H9 (cell line): Measurements from ENCODE around the gene DHX36. TPM values are rescaled to one million over a fixed set of nuclear protein-coding genes. Genes with fewer than 3 reads are reported as not detected.

Experiments used
- DNase-seq: peaks from one replicate; pipeline ENCODE4 v3.0.0-alpha.2; 2017
- H2AFZ ChIP-seq: one replicate; pipeline ENCODE4 v1.6.1; 2013; ENCODE audit warnings: mild to moderate bottlenecking, low read length, control low read depth, moderate library complexity
- H2AK5ac ChIP-seq: 2 replicates; pipeline ENCODE4 v1.6.1; 2013; ENCODE audit warnings: low read length, control low read depth, mixed read lengths; ENCODE audit not compliant: insufficient read length
- H2BK120ac ChIP-seq: one replicate; pipeline ENCODE4 v1.6.1; 2013; ENCODE audit warnings: low read depth, mild to moderate bottlenecking, low read length, control low read depth, inconsistent platforms; ENCODE audit not compliant: poor library complexity, severe bottlenecking
- H2BK12ac ChIP-seq: 2 replicates; pipeline ENCODE4 v1.6.1; 2013; ENCODE audit warnings: low read length, control low read depth, mixed read lengths, low read depth; ENCODE audit not compliant: insufficient read length
- H2BK15ac ChIP-seq: 2 replicates; pipeline ENCODE4 v1.6.1; 2013; ENCODE audit warnings: low read depth, low read length, control low read depth
- H2BK20ac ChIP-seq: one replicate; pipeline ENCODE4 v1.6.1; 2013; ENCODE audit warnings: low read depth, mild to moderate bottlenecking, low read length, control low read depth, inconsistent platforms; ENCODE audit not compliant: poor library complexity, severe bottlenecking
- H2BK5ac ChIP-seq: 2 replicates; pipeline ENCODE4 v1.6.1; 2013; ENCODE audit warnings: low read length, control low read depth, mixed read lengths; ENCODE audit not compliant: insufficient read length
- H3K14ac ChIP-seq: 2 replicates; pipeline ENCODE4 v1.6.1; 2013; ENCODE audit warnings: low read length, control low read depth; ENCODE audit not compliant: insufficient read depth
- H3K18ac ChIP-seq: 2 replicates; pipeline ENCODE4 v1.6.1; 2013; ENCODE audit warnings: low read depth, mild to moderate bottlenecking, mixed read lengths, low read length, control low read depth; ENCODE audit not compliant: insufficient read length
- H3K23ac ChIP-seq: 2 replicates; pipeline ENCODE4 v1.6.1; 2013; ENCODE audit warnings: low read length, control low read depth, mixed read lengths, low read depth; ENCODE audit not compliant: insufficient read length
- H3K23me2 ChIP-seq: 2 replicates; pipeline ENCODE4 v1.6.1; 2013; ENCODE audit warnings: low read depth, mild to moderate bottlenecking, mixed read lengths, low read length, control low read depth; ENCODE audit not compliant: insufficient read length, poor library complexity, severe bottlenecking
- H3K27ac ChIP-seq: 2 replicates; pipeline ENCODE4 v1.5.1; 2013; ENCODE audit warnings: low read length, control low read depth, mixed read lengths, low read depth; ENCODE audit not compliant: insufficient read length
- H3K27me3 ChIP-seq: 2 replicates; pipeline ENCODE4 v1.6.1; 2013; ENCODE audit warnings: low read length, control low read depth, inconsistent platforms; ENCODE audit not compliant: insufficient read depth
- H3K4ac ChIP-seq: 2 replicates; pipeline ENCODE4 v1.6.1; 2013; ENCODE audit warnings: low read depth, mild to moderate bottlenecking, control low read depth, inconsistent platforms, low read length, moderate library complexity
- H3K4me1 ChIP-seq: 2 replicates; pipeline ENCODE4 v1.6.1; 2013; ENCODE audit warnings: low read length, control low read depth, inconsistent platforms; ENCODE audit not compliant: insufficient read depth
- H3K4me2 ChIP-seq: 2 replicates; pipeline ENCODE4 v1.6.1; 2013; ENCODE audit warnings: low read length, control low read depth, mixed read lengths; ENCODE audit not compliant: insufficient read length, insufficient read depth
- H3K56ac ChIP-seq: 2 replicates; pipeline ENCODE4 v1.6.1; 2013; ENCODE audit warnings: low read depth, mild to moderate bottlenecking, mixed read lengths, low read length, control low read depth; ENCODE audit not compliant: insufficient read length
- H3K79me1 ChIP-seq: 2 replicates; pipeline ENCODE4 v1.6.1; 2013; ENCODE audit warnings: low read depth, mild to moderate bottlenecking, moderate library complexity, low read length, control low read depth, inconsistent platforms; ENCODE audit not compliant: insufficient read depth, poor library complexity, severe bottlenecking
- H3K79me2 ChIP-seq: 2 replicates; pipeline ENCODE4 v1.6.1; 2013; ENCODE audit warnings: low read length, control low read depth, inconsistent platforms; ENCODE audit not compliant: insufficient read depth
- H3K9ac ChIP-seq: 2 replicates; pipeline ENCODE4 v1.6.1; 2013; ENCODE audit warnings: low read length, control low read depth, mixed read lengths; ENCODE audit not compliant: insufficient read length; ENCODE audit errors: extremely low read depth
- H3K9me3 ChIP-seq: one replicate; pipeline ENCODE4 v1.6.1; 2013; ENCODE audit warnings: low read depth, low read length, inconsistent platforms; ENCODE audit not compliant: control insufficient read depth
- H3T11ph ChIP-seq: one replicate; pipeline ENCODE4 v1.6.1; 2013; ENCODE audit warnings: mild to moderate bottlenecking, low read length, control low read depth, inconsistent platforms
- H4K20me1 ChIP-seq: one replicate; pipeline ENCODE4 v1.6.1; 2013; ENCODE audit not compliant: control insufficient read depth, insufficient read length, insufficient read depth
- H4K5ac ChIP-seq: 2 replicates; pipeline ENCODE4 v1.6.1; 2013; ENCODE audit warnings: low read depth, mild to moderate bottlenecking, mixed read lengths, low read length, control low read depth; ENCODE audit not compliant: insufficient read length
- H4K8ac ChIP-seq: replicated peaks from 2 replicates; pipeline ENCODE4 v1.6.1; 2013; ENCODE audit warnings: low read length, control low read depth, mixed read lengths, low read depth; ENCODE audit not compliant: insufficient read length
- H4K91ac ChIP-seq: 2 replicates; pipeline ENCODE4 v1.6.1; 2013; ENCODE audit warnings: low read depth, mild to moderate bottlenecking, moderate library complexity, mixed read lengths, low read length, control low read depth; ENCODE audit not compliant: insufficient read length
- H3K27ac Mint-ChIP-seq, 3 experiments: 2 replicates in 2 of 3; 3 replicates in 1 of 3; pipeline ENCODE4 v1.8.0; 2020 to 2021; ENCODE audit warnings: mixed read lengths in 3 of 3, mild to moderate bottlenecking in 1 of 3, moderate library complexity in 1 of 3
- H3K27me3 Mint-ChIP-seq: 2 replicates; pipeline ENCODE4 v1.8.0; 2021; ENCODE audit warnings: low read depth, mild to moderate bottlenecking, moderate library complexity, mixed read lengths
- H3K36me3 Mint-ChIP-seq, 3 experiments: 2 replicates in 2 of 3; 3 replicates in 1 of 3; pipeline ENCODE4 v1.8.0; 2020 to 2021; ENCODE audit warnings: low read depth in 3 of 3, mixed read lengths in 3 of 3; ENCODE audit not compliant: insufficient read depth in 1 of 3
- H3K4me1 Mint-ChIP-seq, 2 experiments: 2 replicates each; pipeline ENCODE4 v1.8.0; 2020; ENCODE audit warnings: mixed read lengths in 2 of 2
- H3K4me3 Mint-ChIP-seq, 2 experiments: 2 replicates in 1 of 2; 3 replicates in 1 of 2; pipeline ENCODE4 v1.8.0; 2020 to 2021; ENCODE audit warnings: mild to moderate bottlenecking in 2 of 2, mixed read lengths in 2 of 2, moderate library complexity in 1 of 2
- H3K9me3 Mint-ChIP-seq, 2 experiments: 2 replicates in 1 of 2; 3 replicates in 1 of 2; pipeline ENCODE4 v1.8.0; 2020; ENCODE audit warnings: mild to moderate bottlenecking in 2 of 2, mixed read lengths in 2 of 2, moderate library complexity in 1 of 2
- CTCF ChIP-seq: fragments of 200-600 bp; sonication (generic); conservative IDR thresholded peaks from 3 replicates; pipeline ENCODE4 v1.8.0; 2021; ENCODE audit warnings: antibody characterized with exemption, mild to moderate bottlenecking
- whole genome bisulfite sequencing: extraction: QIAGEN DNeasy Blood & Tissue Kit; methylation state at CpG from one replicate; pipeline ENCODE4 v1.1.7; 2013; ENCODE audit warnings: missing lambda C conversion rate, low lambda C conversion rate, mixed read lengths; ENCODE audit not compliant: insufficient read length; ENCODE audit errors: extremely low coverage; 5-methylcytosine and 5-hydroxymethylcytosine counted together
- total RNA-seq: library from RNA; stranded (reverse); gene quantifications from 2 replicates; pipeline ENCODE4 v1.2.1, GENCODE V29; 2021

The DHX36 gene
- total RNA-seq, 1 experiment from 2014 or later: 103 TPM

- no peak overlapping the region for H4K8ac ChIP-seq
- no peak overlapping the region for H3K56ac ChIP-seq
- no peak overlapping the region for H2AK5ac ChIP-seq
- H2BK15ac ChIP-seq: no peak overlapping the region
- H3T11ph ChIP-seq: no peak overlapping the region
- no peaks in the 10 kb centered on the region for H3K27me3 Mint-ChIP-seq
- no peak for TF ChIP-seq CTCF
- whole genome bisulfite sequencing: no CpG with 5 or more reads among the region's 1 CpG
- H2AFZ ChIP-seq: no peak overlapping the region
- H3K36me3 Mint-ChIP-seq: peaks cover 0 to 14% (median 0%) of the 10 kb centered on the region in 3 experiments; a peak in 3 of 7 replicates
- H3K9me3 Mint-ChIP-seq: peaks cover 12% of the 10 kb centered on the region in 2 experiments; a peak in 3 of 5 replicates
- no peak overlapping the region for H4K5ac ChIP-seq
- no peak overlapping the region for H3K4ac ChIP-seq
- H3K23ac ChIP-seq: no peak overlapping the region
- no peak overlapping the region for H3K4me2 ChIP-seq
- no peak overlapping the region for H3K27ac Mint-ChIP-seq
- H3K79me2 ChIP-seq: no peaks in the 10 kb centered on the region
- no peaks in the 10 kb centered on the region for H3K4me1 Mint-ChIP-seq
- no peak overlapping the region for H2BK20ac ChIP-seq
- no peaks in the 10 kb centered on the region for H3K27me3 ChIP-seq
- H3K4me3 Mint-ChIP-seq: no peak overlapping the region
- no peak overlapping the region for H3K27ac ChIP-seq
- no peaks in the 10 kb centered on the region for H3K9me3 ChIP-seq
- no peak overlapping the region for H3K18ac ChIP-seq
- no peak overlapping the region for H4K91ac ChIP-seq
- no peak overlapping the region for H2BK120ac ChIP-seq
- no peak for DNase-seq
- no peak overlapping the region for H2BK5ac ChIP-seq
- no peaks in the 10 kb centered on the region for H3K23me2 ChIP-seq
- H4K20me1 ChIP-seq: no peaks in the 10 kb centered on the region
- H3K14ac ChIP-seq: no peak overlapping the region
- H3K9ac ChIP-seq: no peak overlapping the region
- H3K79me1 ChIP-seq: no peaks in the 10 kb centered on the region
- no peak overlapping the region for H2BK12ac ChIP-seq
- no peaks in the 10 kb centered on the region for H3K4me1 ChIP-seq
Measured at GRCh38 chr3:154361099-154361498, 36.8 kb upstream of the DHX36 start.
